GM12891 (cell line): ENCODE measurements around the gene COL10A1.

ENCODE experiments used
- POLR2A ChIP-seq: IDR thresholded peaks from 2 replicates; pipeline ENCODE4 v1.6.1; 2011; ENCODE audit warnings: low read depth, low read length, control low read depth
- POLR2AphosphoS5 ChIP-seq: IDR thresholded peaks from 2 replicates; pipeline ENCODE4 v1.6.1; 2011; ENCODE audit warnings: low read depth, low read length, control low read depth
- SPI1 ChIP-seq: IDR thresholded peaks from 2 replicates; pipeline ENCODE4 v1.6.1; 2011; ENCODE audit warnings: low read depth, low read length, control low read depth

GRCh38 chr6:116070616-116071389, 55.1 kb downstream of the COL10A1 start:
- TF ChIP-seq POLR2AphosphoS5: no peak
- TF ChIP-seq POLR2A: no peak
- no peak for TF ChIP-seq SPI1
